H1 (cell line): ENCODE results near the gene GPR171. TPM values are rescaled to one million over a fixed set of nuclear protein-coding genes. Genes with fewer than 3 reads are reported as not detected.

Experiments used
- E2F6 ChIP-seq: IDR thresholded peaks from 2 replicates; pipeline ENCODE4 v1.6.1; 2012; ENCODE audit warnings: inconsistent platforms
- GABPA ChIP-seq: IDR thresholded peaks from 2 replicates; pipeline ENCODE4 v1.6.1; 2011; ENCODE audit warnings: mild to moderate bottlenecking, low read length, moderate library complexity, borderline replicate concordance; ENCODE audit not compliant: insufficient read depth
- HDAC2 ChIP-seq, 2 experiments: fragments of 300-600 bp in 1 of 2; sonication (generic) in 1 of 2; IDR thresholded peaks; 2 replicates each; pipeline ENCODE4 v1.6.1; 2011 to 2012; ENCODE audit warnings: low read depth in 2 of 2, low read length in 2 of 2, mild to moderate bottlenecking in 2 of 2, moderate library complexity in 2 of 2, borderline replicate concordance in 1 of 2, inconsistent platforms in 1 of 2
- MAX ChIP-seq: IDR thresholded peaks from 2 replicates; pipeline ENCODE4 v1.6.1; 2012; ENCODE audit warnings: inconsistent platforms
- NRF1 ChIP-seq: IDR thresholded peaks from 2 replicates; pipeline ENCODE4 v1.6.1; 2011; ENCODE audit warnings: mild to moderate bottlenecking, low read depth, low read length, improper control_type of control experiment
- polyA plus RNA-seq, 7 experiments: library from polyadenylated mRNA; depleted of rRNA in 3 of 7; stranded (reverse) in 5 of 7; unstranded in 2 of 7; fragments of >200 nt in 5 of 7; fragments of 200-250 nt in 2 of 7; gene quantifications; 1 replicate in 5 of 7; 2 replicates in 1 of 7; 4 replicates in 1 of 7; pipeline versions ENCODE4 v1.2.1 to v1.2.3, GENCODE V29; 2011 to 2013; ENCODE audit warnings: missing spikeins in 2 of 7, mixed read lengths in 2 of 7
- small RNA-seq: library from polyadenylated mRNA; stranded (forward); fragments of <200 nt; extraction: miRNeasy Mini kit (QIAGEN cat#:217004); gene quantifications from one replicate; pipeline ENCODE3, GENCODE V24; 2013; ENCODE audit not compliant: insufficient read depth
- total RNA-seq: library from RNA; stranded (reverse); fragmentation: NEBNext Ultra II Directional; extraction: Animal tissue kit (Norgen Biotek cat#: 25700); gene quantifications from 2 replicates; pipeline ENCODE4 v1.2.1, GENCODE V29; 2021

GPR171 gene
- total and polyA plus RNA-seq, 2 of the 8 experiments (the other 6 are each of a cell fraction or from before 2014, with no cell fraction given): not detected

- TF ChIP-seq E2F6 (no peak), MAX (no peak), GABPA (no peak), HDAC2 (IDR thresholded peaks at IDR 0.05; ENCODE audit: borderline replicate concordance in 1 of 2, low read depth in 2 of 2, low read length in 2 of 2) (no peak), NRF1 (no peak)
Measured at GRCh38 chr3:151152455-151153079, 50.4 kb downstream of the GPR171 start (continued).

Small RNAs within 50 kb of the gene (small RNA-seq; reads per million reads assigned to genes)
- gene RNA5SP145: 1.2 reads per million

Other genes with a start within 250 kb of the GPR171 start
- 0.35 and 0.59 TPM in 2 replicates for gene CLRN1, start 230.5 kb downstream of the GPR171 start, total RNA-seq
- gene CLRN1, start 230.5 kb downstream of the GPR171 start, polyA plus RNA-seq (2011; rRNA removed): 0.17 and 0.20 TPM in 2 replicates
- gene MED12L, start 117.6 kb downstream of the GPR171 start, total RNA-seq: 24.0 and 26.2 TPM in 2 replicates
- gene MED12L, start 117.6 kb downstream of the GPR171 start, polyA plus RNA-seq (2011; rRNA removed): 3.6 and 4.3 TPM in 2 replicates
- not detected in 2 replicates for gene P2RY14, start 75.3 kb upstream of the GPR171 start, total RNA-seq
- gene P2RY14, start 75.3 kb upstream of the GPR171 start, polyA plus RNA-seq (2011; rRNA removed): not detected in 2 replicates
- gene GPR87, start 113.6 kb upstream of the GPR171 start, total RNA-seq: not detected in 2 replicates
- gene GPR87, start 113.6 kb upstream of the GPR171 start, polyA plus RNA-seq (2011; rRNA removed): 0.05 and 0.06 TPM in 2 replicates
- gene P2RY13, start 126.3 kb upstream of the GPR171 start, total RNA-seq: not detected in 2 replicates
- gene P2RY13, start 126.3 kb upstream of the GPR171 start, polyA plus RNA-seq (2011; rRNA removed): not detected in 2 replicates
- not detected in 2 replicates for gene P2RY12, start 181.5 kb upstream of the GPR171 start, total RNA-seq
- not detected in 2 replicates for gene P2RY12, start 181.5 kb upstream of the GPR171 start, polyA plus RNA-seq (2011; rRNA removed)